Activated naive CD8-positive, alpha-beta T cell treated with anti-CD3 and anti-CD28 coated beads, Interleukin-2, amount 50 U/mL, for 24 hours (primary cell): ENCODE results near the gene DGKA.

Experiments used
- ATAC-seq: fragments of 150-1000 bp; cut with Tn5 transposase; one replicate; pipeline ENCODE4 v1.10.0; 2021
- DNase-seq: peaks from one replicate; pipeline ENCODE4 v3.0.0; 2021
- H3K27ac Mint-ChIP-seq: one replicate; pipeline ENCODE4 v1.8.0; 2021; ENCODE audit warnings: mild to moderate bottlenecking, mixed read lengths
- H3K27me3 Mint-ChIP-seq: one replicate; pipeline ENCODE4 v1.8.0; 2021; ENCODE audit warnings: mixed read lengths
- H3K36me3 Mint-ChIP-seq: one replicate; pipeline ENCODE4 v1.8.0; 2021; ENCODE audit warnings: low read depth, mixed read lengths
- H3K4me1 Mint-ChIP-seq: one replicate; pipeline ENCODE4 v1.8.0; 2021; ENCODE audit warnings: mixed read lengths
- H3K4me3 Mint-ChIP-seq: one replicate; pipeline ENCODE4 v1.8.0; 2021; ENCODE audit warnings: mild to moderate bottlenecking, moderate library complexity, mixed read lengths
- H3K9me3 Mint-ChIP-seq: one replicate; pipeline ENCODE4 v1.8.0; 2021; ENCODE audit warnings: mixed read lengths

The DGKA gene

GRCh38 chr12:55925870-55926737 lies 4.9 kb upstream of the DGKA start:
- Mint-ChIP-seq H3K36me3 (peaks cover 26% of the 10 kb centered on the region), H3K4me1 (peaks cover 58% of the 10 kb centered on the region), H3K27ac (peak overlapping the region; percentile 94), H3K9me3 (no peaks in the 10 kb centered on the region), H3K27me3 (peaks cover 2% of the 10 kb centered on the region), H3K4me3 (peak overlapping the region; percentile 93)
- no peak for DNase-seq
- no peak for ATAC-seq

GRCh38 chr12:55926738-55927587 lies 4.0 kb upstream of the DGKA start:
- H3K4me3 Mint-ChIP-seq, result peak overlapping the region; percentile 93
- peaks cover 2% of the 10 kb centered on the region for H3K27me3 Mint-ChIP-seq
- peak; percentile 33 for ATAC-seq
- peaks cover 60% of the 10 kb centered on the region for H3K4me1 Mint-ChIP-seq
- H3K27ac Mint-ChIP-seq, result peak overlapping the region; percentile 94
- peak; percentile 96 for DNase-seq
- peaks cover 28% of the 10 kb centered on the region for H3K36me3 Mint-ChIP-seq
- H3K9me3 Mint-ChIP-seq, result no peaks in the 10 kb centered on the region

- H3K27ac Mint-ChIP-seq, result peak within 1 kb of the TSS; percentile 94
- H3K36me3 Mint-ChIP-seq, result peaks cover 27% of the 10 kb centered on the region
- no peaks in the 10 kb centered on the region for H3K9me3 Mint-ChIP-seq
- H3K27me3 Mint-ChIP-seq, result peaks cover 2% of the 10 kb centered on the region
- ATAC-seq (peak; percentile 30), DNase-seq (peak; percentile 73)
- H3K4me3 Mint-ChIP-seq, result peak within 1 kb of the TSS; percentile 93
- H3K4me1 Mint-ChIP-seq, result peaks cover 58% of the 10 kb centered on the region
Observed at GRCh38 chr12:55927588-55928502, 3.1 kb upstream of the DGKA start, which contains the start of gene PYM1. Gene PYM1 (minus strand): TSS chr12:55927894. CDS start chr12:55927761, 133 bp downstream.

- peaks cover 64% of the 10 kb centered on the region for H3K4me1 Mint-ChIP-seq
Observed at GRCh38 chr12:55929306-55929791, 1.6 kb upstream of the DGKA start.

GRCh38 chr12:55931317-55931779 lies 386 bp downstream of the DGKA start:
- peaks cover 67% of the 10 kb centered on the region for H3K4me1 Mint-ChIP-seq
- peak overlapping the region; percentile 93 for H3K4me3 Mint-ChIP-seq
- no peaks in the 10 kb centered on the region for H3K9me3 Mint-ChIP-seq
- H3K27ac Mint-ChIP-seq, result peak overlapping the region; percentile 94
- ATAC-seq (no peak), DNase-seq (peak; percentile 10)
- peaks cover 32% of the 10 kb centered on the region for H3K36me3 Mint-ChIP-seq
- H3K27me3 Mint-ChIP-seq, result peaks cover 2% of the 10 kb centered on the region

More at GRCh38 chr12:55929306-55929791, 1.6 kb upstream of the DGKA start:
- ATAC-seq (peak; percentile 57), DNase-seq (peak; percentile 80)
- Mint-ChIP-seq H3K9me3 (no peaks in the 10 kb centered on the region), H3K4me3 (peak overlapping the region; percentile 93), H3K27me3 (peaks cover 2% of the 10 kb centered on the region), H3K27ac (peak overlapping the region; percentile 94), H3K36me3 (peaks cover 29% of the 10 kb centered on the region)

GRCh38 chr12:55931780-55932550 lies 1.0 kb downstream of the DGKA start:
- Mint-ChIP-seq H3K9me3 (no peaks in the 10 kb centered on the region), H3K27ac (peak overlapping the region; percentile 94), H3K36me3 (peaks cover 31% of the 10 kb centered on the region), H3K4me3 (peak overlapping the region; percentile 93), H3K4me1 (peaks cover 65% of the 10 kb centered on the region), H3K27me3 (peaks cover 1% of the 10 kb centered on the region)
- ATAC-seq, result no peak
- peak; percentile 52 for DNase-seq

- Mint-ChIP-seq H3K4me3 (peak overlapping the region; percentile 93), H3K36me3 (peaks cover 32% of the 10 kb centered on the region)
Observed at GRCh38 chr12:55932551-55932910, 1.6 kb downstream of the DGKA start.

GRCh38 chr12:55933169-55933798 lies 2.3 kb downstream of the DGKA start:
- DNase-seq (peak; percentile 14), ATAC-seq (no peak)
- Mint-ChIP-seq H3K4me3 (peak overlapping the region; percentile 93), H3K27me3 (no peaks in the 10 kb centered on the region), H3K27ac (peak overlapping the region; percentile 89), H3K36me3 (peaks cover 35% of the 10 kb centered on the region), H3K4me1 (peaks cover 74% of the 10 kb centered on the region), H3K9me3 (no peaks in the 10 kb centered on the region)

More at GRCh38 chr12:55932551-55932910, 1.6 kb downstream of the DGKA start:
- Mint-ChIP-seq H3K9me3 (no peaks in the 10 kb centered on the region), H3K4me1 (peaks cover 70% of the 10 kb centered on the region), H3K27me3 (no peaks in the 10 kb centered on the region), H3K27ac (peak overlapping the region; percentile 89)
- DNase-seq (peak; percentile 39), ATAC-seq (no peak)

- peak overlapping the region; percentile 73 for H3K27ac Mint-ChIP-seq
- H3K9me3 Mint-ChIP-seq, result no peaks in the 10 kb centered on the region
Observed at GRCh38 chr12:55933799-55934742, 3.1 kb downstream of the DGKA start.

GRCh38 chr12:55934773-55935172 lies 3.8 kb downstream of the DGKA start:
- Mint-ChIP-seq H3K4me1 (peaks cover 78% of the 10 kb centered on the region), H3K36me3 (peaks cover 41% of the 10 kb centered on the region), H3K9me3 (no peaks in the 10 kb centered on the region), H3K27ac (peak overlapping the region; percentile 67), H3K27me3 (no peaks in the 10 kb centered on the region), H3K4me3 (peak overlapping the region; percentile 93)
- DNase-seq, result no peak
- ATAC-seq, result no peak

More at GRCh38 chr12:55933799-55934742, 3.1 kb downstream of the DGKA start:
- DNase-seq, result no peak
- peak overlapping the region; percentile 93 for H3K4me3 Mint-ChIP-seq
- H3K36me3 Mint-ChIP-seq, result peaks cover 39% of the 10 kb centered on the region
- H3K27me3 Mint-ChIP-seq, result no peaks in the 10 kb centered on the region
- no peak for ATAC-seq
- H3K4me1 Mint-ChIP-seq, result peaks cover 78% of the 10 kb centered on the region

GRCh38 chr12:55935738-55936151 lies 4.8 kb downstream of the DGKA start:
- Mint-ChIP-seq H3K4me1 (peaks cover 78% of the 10 kb centered on the region), H3K27ac (peak overlapping the region; percentile 67), H3K9me3 (no peaks in the 10 kb centered on the region), H3K4me3 (peak overlapping the region; percentile 93), H3K36me3 (peaks cover 50% of the 10 kb centered on the region), H3K27me3 (no peaks in the 10 kb centered on the region)
- ATAC-seq, result peak; percentile 21
- DNase-seq, result peak; percentile 41

- Mint-ChIP-seq H3K4me1 (peaks cover 70% of the 10 kb centered on the region), H3K27ac (peak overlapping the region; percentile 41), H3K9me3 (no peaks in the 10 kb centered on the region), H3K27me3 (no peaks in the 10 kb centered on the region), H3K36me3 (peaks cover 59% of the 10 kb centered on the region), H3K4me3 (no peak overlapping the region)
- no peak for ATAC-seq
- DNase-seq, result no peak
Observed at GRCh38 chr12:55937981-55938380, 7.0 kb downstream of the DGKA start.
